VCaP (cell line): ENCODE results near the gene RETREG1.
A peak's percentile ranks its signal among the peaks of the same experiment; 100 is the strongest.
"Not testable (repeated sequence)": the region's sequence is repeated elsewhere in the genome, so short reads cannot be mapped to it uniquely, and the experiment has no call there.

ENCODE experiments used
- H3K27ac ChIP-seq: fragments of 450-650 bp; 2 replicates; pipeline ENCODE4 v1.5.1; 2017
- TF ChIP-seq, protein P1 (sequence below): fragments of 450-650 bp; conservative IDR thresholded peaks from 2 replicates; pipeline ENCODE4 v1.5.1; 2017; ENCODE audit warnings: mild to moderate bottlenecking, moderate library complexity

RETREG1 gene

DNA sequence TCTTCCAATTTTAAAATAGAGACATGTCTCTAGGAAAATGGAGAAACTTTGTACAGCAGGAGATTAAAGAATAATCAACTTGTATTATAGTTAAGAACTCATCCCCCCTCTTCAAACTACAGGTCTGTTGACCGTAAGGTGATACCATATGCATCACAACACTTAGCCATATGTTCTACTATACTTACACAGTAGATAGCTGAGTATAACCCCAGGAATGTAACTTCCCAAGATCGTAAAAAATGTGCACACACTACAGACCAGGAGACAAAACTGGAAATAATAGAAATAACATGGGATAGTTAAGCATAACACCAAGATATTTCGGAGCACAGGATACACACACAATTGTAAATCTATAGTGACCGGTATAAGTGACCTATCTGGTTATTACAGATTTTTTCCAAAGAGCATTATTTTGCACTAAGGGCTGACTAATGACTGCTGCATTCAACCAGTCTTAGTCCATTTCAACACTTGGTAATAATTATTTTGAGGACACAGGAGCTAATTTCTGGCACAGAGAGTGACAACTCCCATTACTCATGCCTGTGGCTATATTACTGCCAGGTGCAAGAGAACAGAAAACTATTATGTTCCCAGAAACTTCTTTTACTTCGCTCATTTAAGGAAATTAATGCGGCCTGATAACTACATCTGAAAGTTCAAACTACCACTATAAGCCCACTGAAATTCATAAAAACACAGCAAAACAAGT lies 135.8 kb downstream of the RETREG1 start:
- H3K27ac ChIP-seq = no peak overlapping the region
- TF ChIP-seq, protein P1, sequence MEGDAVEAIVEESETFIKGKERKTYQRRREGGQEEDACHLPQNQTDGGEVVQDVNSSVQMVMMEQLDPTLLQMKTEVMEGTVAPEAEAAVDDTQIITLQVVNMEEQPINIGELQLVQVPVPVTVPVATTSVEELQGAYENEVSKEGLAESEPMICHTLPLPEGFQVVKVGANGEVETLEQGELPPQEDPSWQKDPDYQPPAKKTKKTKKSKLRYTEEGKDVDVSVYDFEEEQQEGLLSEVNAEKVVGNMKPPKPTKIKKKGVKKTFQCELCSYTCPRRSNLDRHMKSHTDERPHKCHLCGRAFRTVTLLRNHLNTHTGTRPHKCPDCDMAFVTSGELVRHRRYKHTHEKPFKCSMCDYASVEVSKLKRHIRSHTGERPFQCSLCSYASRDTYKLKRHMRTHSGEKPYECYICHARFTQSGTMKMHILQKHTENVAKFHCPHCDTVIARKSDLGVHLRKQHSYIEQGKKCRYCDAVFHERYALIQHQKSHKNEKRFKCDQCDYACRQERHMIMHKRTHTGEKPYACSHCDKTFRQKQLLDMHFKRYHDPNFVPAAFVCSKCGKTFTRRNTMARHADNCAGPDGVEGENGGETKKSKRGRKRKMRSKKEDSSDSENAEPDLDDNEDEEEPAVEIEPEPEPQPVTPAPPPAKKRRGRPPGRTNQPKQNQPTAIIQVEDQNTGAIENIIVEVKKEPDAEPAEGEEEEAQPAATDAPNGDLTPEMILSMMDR = no peak

DNA sequence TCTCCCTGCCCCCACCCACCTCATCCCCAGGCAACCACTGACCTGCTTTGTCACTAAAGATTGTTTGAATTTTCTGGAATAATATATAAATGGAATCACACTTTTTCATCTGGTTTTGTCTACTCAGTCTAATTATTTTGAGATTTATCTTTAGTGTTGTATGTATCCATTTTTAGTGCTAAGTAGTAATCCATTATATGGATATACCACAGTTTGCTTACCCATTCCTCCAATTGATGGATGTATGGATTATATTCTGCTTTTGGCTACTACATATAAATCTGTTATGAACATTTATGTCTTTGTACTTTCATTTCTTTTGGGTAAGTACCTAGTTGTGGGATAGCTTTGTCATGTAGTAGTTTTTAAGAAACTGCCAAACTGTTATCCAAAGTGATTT lies 136.7 kb downstream of the RETREG1 start:
- TF ChIP-seq, protein P1 = no peak
- no peak overlapping the region for H3K27ac ChIP-seq

DNA sequence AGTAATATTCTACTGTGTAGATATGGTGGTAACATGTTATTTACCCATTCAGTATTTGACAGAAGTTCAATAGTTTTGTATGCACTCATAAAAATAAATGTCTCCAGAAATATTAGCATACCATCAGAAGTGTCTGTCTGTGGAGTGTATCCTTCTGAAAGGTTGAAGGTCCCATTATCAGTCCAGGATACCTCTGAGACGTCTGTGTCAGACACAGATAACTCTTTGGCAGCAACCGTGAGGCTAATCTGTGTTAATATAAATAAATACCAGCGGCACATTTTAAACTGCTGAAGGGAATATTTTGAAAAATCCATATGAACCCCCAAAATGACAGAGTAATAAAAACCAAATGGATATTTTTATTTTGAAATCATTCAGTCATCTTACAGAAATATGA lies 139.3 kb downstream of the RETREG1 start:
- TF ChIP-seq, protein P1 = no peak
- no peak overlapping the region for H3K27ac ChIP-seq

DNA sequence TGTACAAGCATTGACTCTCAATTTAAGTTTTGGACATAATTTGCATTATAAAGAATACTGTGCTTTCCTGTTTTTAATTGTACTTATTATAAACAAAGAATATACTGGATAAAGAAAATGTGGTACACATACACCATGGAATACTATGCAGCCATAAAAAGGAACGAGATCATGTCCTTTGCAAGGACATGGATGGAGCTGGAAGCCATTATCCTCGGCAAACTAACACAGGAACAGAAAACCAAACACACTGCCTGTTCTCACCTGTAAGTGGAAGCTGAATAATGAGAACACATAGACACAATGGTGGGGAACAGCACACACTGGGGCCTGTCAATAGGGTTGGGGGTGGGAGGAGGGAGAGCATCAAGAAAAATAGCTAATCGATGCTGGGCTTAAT lies 140.4 kb downstream of the RETREG1 start:
- H3K27ac ChIP-seq = not testable (repeated sequence)

DNA sequence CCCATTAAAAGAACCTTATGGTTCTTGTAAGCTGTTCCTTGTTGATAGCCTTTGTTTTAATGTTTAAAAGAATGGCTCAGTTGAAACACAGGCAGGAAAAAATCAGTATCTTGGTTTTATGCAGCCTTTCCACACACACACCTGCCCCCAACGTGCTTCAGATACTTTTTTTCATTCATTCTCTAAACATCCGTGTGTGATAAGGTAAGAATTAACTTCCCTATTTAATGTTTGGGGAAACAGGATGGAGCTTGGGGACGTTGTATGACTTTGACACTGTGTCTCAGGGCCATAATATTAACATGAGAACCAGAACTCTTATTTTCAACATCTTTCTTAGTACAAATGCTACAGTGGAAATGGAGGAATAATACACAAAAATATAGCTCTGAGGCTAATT lies 145.4 kb downstream of the RETREG1 start:
- no peak overlapping the region; the same call in 1 of the 2 replicates for H3K27ac ChIP-seq
- TF ChIP-seq, protein P1 = no peak

DNA sequence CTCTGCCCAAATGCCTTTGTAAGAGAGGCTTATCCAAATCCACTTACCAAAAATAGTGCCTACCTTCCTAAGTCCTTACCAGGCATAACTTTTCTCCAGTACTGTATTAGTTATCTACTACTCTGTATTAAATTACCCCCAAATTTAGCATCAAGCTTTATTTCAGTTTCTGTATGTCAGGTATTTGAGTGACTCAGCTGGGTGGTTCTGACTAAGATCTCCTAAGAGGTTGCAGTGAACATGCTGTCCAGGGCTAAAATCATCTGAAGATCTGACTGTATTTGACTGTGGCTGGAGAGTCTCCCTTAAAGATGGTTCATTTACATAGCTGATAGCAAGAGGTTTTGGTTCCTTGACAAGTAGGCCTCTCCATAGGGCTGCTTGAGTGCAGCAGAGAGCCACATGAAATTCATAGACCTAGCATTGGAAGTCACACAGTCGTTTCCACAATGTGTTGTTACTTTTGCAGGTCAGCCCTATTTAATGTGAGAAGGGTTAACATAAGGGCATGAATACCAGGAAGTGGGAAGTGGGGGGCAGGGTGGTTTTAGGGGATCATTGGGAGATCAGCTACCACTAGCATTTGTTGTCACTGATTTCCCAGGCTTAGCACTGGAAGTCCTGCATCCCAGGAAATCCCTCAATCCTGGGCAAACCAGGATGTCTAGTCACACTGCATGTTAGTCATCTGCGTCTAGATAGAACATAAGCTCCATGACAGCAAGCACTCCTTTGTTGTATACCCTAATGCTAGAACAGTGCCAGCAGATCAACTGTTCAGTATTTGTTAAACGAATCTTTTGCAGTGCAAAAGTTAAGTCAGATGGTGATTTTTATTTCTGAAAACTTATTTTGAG lies 149.2 kb downstream of the RETREG1 start:
- H3K27ac ChIP-seq = no peak overlapping the region; the same call in 1 of the 2 replicates

DNA sequence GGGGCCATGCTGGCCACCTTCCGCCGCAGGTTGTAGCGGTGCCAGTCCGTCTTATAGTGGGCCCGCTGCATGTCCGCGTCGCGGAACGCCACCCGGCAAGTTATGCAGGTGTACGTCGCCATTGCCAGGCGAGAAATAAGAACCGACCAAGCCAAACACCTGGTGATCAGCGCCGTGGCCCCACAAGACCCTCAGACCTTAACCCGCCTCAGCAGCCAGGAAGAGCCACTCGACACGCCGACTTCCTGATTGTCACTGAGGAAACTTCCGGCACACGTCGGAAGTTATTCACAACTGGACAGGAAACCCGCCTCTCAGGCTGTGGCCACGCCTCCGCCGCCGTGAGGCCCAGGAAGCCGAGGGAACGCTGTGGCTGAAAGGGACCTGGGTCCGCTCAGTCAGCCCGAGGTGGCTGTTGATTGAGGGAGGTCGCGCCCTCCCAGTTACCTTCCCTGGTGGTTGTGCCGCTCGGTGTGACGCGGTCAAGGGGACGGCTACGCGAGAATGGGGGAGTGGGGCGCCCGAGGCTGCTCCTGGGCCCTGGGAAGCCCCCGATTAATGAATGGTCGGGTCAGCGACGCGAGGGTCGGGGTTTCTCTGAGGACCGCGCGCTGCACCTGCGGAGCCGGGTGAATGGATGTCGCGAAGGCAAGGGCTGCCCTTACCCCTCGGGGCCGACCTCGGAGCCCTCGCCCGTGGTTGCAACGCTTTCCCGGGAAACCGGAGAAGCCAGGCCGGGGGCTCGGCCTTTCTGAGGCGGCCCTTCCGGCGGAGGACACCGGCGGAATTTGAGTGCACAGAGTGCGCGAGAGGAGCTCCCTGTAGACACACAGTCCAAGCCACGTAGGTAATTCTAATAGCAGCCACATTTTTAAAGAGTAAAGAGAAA lies 151.0 kb downstream of the RETREG1 start, which contains the start of gene ZNF622:
ZNF622 (minus strand) TSS at position 257 of the 889 bp plus-strand sequence; CDS start at position 122, 135 bp downstream.
- TF ChIP-seq, protein P1 = no peak
- peak within 1 kb of the TSS; percentile 87 for H3K27ac ChIP-seq

More for the DNA sequence above, 149.2 kb downstream of the RETREG1 start:
- TF ChIP-seq, protein P1 = no peak
